HG03558 (cell line): ENCODE measurements around the gene ITIH5.
"Not testable (repeated sequence)": the region's sequence is repeated elsewhere in the genome, so short reads cannot be mapped to it uniquely, and the experiment has no call there.

Experiments
- ATAC-seq: cut with Tn5 transposase; IDR thresholded peaks from one replicate; pipeline ENCODE4 v1.9.1; 2021; ENCODE audit warnings: moderate number of reproducible peaks; ENCODE audit not compliant: unreplicated experiment; ENCODE audit errors: extremely low read depth

Gene ITIH5

DNA sequence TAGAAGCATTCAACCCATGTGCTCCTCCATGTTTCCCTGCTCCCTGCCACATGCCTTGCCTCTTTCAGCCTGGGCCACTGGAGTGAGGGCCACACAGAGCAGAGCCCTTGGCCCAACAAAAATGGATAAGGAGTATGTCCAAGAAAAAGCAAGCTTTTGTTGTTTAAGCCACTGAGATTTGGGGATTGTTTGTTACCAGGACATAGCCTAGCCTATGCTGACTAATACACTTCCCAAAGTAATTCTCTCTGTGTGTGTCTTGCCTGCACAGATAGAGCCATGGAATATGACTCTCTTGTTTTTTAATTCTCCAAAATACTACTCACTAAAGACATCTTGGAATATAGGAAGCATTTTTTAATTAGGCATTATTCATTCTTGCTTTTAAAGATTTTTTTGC, 22.8 kb upstream of the ITIH5 start:
- no peak for ATAC-seq

DNA sequence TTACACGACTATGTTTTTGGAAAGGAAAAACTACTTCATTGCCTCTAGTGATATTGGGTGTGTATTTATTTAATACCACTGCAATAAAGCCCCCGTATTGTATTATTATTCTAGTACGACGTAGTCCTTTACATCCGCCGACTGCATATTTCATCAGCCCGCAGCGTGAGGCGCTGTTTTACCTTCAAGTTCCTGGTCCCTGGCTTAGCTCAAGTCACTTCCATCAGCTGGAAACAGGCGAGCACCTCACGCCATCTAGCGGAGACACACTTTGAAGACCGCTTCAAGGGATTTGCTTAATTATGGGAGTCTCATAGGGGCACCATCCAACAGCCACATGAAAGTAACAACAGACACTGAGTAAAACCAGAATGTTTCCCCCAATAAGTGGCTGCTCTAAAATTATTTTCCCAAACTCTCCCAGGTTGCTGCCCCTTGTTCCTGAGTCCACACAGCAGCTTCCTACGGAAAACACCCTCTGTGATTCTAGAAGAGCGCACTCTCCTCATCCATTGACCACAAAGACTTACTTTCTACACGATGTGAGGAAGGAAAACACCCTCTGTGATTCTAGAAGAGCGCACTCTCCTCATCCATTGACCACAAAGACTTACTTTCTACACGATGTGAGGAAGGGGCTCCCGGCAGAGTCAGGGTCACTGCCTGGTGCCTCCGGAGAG, 20.6 kb upstream of the ITIH5 start:
- peak; percentile 75 for ATAC-seq

DNA sequence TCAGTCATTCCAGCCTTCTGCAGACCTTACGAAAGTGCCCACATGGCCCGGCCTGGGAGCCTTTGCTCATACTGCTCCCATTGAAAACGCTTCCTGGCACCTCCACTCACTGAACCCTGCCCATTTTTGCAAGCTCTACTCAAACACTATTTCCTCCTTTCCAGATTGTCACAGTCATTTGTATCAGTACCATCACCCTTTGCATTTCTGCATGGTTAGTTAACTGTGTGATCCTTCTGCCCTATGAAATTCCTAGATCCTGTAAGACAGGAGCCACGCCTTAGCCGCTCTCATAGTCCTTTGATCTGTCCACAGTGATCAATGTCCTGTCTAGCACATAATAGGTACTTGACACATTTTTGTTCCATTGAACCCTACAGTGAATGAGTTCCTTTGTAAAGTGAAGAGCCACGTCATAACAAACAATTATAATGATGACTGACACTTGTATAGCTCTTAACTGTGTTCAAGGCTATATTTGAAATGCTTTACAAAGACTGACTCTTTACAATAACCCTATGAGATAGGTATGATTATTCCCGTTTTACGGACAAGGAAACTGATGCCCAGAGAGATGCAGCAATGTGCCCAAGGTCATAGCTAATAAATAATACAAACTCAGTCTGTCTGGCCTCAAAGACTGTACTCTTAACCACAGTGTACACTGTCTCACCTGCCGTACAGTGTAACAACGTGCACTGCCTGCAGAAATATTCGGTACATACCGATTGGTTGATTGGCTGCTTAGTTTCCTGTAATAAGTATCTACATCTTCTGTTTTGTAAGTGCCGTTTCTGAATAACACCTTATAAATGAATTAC, 19.8 kb upstream of the ITIH5 start:
- ATAC-seq, result no peak

DNA sequence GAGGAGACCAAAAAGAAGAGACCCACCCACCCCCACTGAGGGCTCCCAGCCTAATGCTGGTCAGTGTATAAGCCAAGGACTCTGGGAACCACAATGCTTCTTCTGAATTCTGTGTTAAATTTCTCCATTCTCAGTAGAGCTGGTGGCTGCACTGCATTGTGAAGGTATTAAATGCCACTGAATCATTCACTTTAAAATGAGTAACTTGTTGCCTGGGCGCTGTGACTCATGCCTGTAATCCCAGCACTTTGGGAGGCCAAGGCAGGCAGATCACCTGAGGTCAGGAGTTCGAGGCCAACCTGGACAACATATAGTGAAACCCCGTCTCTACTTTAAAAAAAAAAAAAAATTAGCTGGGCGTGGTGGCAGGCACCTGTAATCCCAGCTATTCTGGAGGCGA, 13.3 kb upstream of the ITIH5 start:
- not testable (repeated sequence) for ATAC-seq

DNA sequence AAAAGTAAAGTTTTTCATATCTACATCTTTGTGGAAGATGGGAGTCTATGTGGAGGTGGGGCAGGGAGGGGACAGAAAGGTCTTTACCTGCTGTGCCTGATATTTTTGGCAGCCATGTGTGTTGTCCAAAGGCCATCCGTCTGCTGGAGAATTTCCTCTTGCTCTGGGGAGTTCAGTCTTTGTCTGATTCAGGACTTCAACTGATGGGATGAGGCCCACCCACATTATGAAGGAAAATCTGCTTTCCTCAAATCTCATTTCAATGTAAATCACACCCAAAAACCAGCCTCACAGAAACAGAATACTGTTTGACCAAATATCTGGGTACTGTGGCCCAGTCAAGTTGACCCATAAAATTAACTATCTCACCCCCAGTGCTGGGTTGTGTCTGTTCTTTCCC, 12.5 kb upstream of the ITIH5 start:
- no peak for ATAC-seq

DNA sequence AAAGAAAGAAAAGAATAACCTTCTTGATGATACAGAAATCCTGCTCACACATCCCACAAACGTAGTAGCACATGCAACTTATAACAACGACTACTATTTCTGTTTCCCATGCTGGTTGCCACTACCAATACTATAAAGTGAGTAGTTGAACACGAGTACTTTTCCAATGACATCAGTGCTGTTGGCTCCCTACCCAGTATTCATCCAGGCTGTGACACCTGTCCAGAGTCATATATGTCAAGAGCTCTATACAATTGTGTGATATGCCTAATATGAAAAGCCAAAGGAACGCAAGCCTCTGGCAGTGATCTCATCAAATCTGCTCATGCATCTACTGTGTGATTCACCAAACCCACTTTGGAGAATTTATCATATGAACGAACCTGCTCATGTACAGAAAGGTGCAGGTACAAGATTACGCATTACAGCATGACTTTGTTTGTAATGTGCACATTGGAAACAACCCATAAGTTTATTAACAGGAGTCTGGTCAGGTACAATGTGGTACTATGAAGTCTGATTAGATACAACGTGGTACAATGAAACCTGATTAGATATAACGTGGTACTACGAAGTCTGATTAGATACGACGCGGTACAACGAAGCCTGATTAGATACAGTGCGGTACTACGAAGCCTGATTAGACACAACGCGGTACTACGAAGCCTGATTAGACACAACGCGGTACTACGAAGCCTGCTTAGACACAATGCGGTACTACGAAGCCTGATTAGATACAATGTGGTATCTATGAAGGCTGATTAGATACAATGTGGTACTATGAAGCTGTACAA, 5.8 kb upstream of the ITIH5 start:
- ATAC-seq, result no peak

DNA sequence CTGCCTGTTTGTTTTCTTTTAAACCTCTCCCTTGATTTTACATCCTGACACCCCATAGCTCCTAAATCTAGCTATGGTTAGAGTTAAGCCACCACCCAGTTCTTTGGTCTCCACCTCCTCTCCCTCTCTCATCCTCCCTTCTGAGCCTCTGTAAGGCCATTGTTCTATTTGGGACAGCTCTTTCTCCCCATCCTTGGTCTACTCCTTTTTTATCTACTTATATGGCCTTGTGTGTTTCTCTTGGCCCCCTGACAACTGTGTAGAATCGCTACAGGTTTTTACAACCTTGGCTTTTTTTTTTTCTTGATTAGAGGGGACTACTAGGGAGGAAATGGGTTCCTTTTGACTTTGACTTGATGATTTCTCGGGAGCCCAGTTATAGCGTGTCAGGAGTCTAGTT, 3.4 kb upstream of the ITIH5 start:
- no peak for ATAC-seq

DNA sequence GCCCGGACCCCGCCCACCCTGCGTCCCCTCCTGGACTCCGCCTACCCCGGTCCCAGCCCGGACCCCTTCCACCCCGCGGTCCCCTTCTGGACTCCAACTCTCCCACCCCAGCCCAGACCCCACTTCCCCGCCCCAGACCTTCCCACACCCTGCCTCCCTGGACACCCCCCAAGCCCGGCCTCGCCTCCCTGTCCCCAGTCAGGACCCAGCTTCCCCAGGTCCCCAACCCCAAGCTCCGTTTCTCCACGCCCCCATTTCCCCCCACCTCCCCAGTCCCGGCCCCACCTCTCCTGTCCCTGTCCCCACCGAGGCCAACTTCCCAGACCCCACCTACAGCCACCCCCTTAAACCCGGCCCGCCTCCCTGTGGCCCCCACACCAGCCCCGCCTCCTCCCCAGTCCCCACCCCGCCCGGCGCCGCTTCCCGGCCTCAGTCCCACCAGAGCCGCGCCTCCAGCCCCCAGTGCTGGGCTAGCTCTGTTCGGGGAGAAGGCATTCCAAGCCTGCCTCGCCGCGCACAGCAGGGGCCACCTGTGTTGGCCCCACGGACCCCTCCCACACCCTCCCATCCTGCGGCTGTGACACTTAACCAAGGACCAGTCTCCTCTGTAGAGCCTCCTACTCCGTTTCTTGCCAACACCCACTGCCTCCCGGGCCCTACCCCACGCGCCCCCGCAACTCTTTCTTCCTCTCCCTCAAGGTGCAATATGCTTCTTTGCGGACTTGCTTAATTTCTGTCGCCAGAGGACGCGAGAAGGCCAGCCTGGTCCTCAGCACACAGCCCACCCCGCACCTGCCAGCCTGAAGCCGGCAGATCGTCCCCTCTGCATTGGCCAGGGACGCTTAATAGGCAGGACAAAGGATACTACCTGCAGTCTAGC, 736 bp upstream of the ITIH5 start:
- ATAC-seq, result no peak

DNA sequence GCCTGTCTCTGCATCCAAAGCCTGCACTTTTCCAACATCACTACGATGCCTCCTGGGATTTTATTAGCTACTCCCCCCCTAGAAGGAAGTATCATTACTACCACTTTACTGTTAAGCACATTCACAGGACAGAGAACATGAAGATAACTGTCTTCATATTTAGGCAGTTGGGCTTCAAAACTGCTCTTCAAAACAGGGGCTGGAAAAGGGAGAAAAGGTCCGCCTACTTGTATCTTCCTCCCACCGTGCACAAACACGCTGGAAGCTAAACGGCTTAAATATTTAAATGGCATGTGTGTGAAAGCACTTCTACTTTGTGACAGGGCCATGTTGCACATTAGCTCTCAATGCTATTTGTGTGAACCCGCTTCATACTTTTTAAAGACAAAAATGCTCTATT, 999 bp downstream of the ITIH5 start:
- no peak for ATAC-seq

DNA sequence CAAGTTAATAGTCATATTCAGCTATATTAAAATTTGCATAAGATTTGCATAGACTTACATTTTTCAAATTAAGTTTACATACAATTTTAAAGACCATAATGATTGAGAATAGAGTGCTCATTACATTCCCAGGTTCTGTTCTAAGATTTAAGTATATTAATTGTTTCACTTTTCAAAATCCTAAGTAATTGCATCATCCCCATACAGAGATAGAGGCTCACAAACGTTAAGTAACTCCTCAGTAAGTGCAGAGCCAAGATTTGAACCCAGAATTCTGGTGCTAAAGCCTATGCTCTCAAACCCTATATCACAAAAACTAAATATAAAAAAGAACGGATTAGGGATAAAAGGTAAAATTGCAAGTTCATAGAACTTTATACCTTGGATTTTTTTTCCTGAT, 2.1 kb downstream of the ITIH5 start:
- no peak for ATAC-seq

DNA sequence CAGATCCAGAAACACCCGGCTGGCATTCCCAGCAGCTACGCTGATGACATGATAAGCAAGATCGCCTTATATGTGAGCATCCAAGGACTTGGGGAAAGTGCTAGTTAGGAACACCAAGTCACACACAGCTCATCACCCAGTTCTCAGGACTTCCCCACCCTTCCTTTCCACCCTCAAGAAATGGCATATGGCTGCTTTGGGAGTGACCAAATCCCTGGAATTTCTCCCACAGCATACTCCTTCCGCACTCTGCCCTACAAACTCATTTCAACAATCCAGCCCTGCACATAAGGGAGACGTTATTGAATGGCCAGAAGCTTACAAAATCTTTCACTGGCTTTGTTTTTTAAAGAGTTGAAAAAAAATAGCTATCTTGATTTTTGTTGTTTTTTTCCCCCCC, 4.2 kb downstream of the ITIH5 start:
- no peak for ATAC-seq

DNA sequence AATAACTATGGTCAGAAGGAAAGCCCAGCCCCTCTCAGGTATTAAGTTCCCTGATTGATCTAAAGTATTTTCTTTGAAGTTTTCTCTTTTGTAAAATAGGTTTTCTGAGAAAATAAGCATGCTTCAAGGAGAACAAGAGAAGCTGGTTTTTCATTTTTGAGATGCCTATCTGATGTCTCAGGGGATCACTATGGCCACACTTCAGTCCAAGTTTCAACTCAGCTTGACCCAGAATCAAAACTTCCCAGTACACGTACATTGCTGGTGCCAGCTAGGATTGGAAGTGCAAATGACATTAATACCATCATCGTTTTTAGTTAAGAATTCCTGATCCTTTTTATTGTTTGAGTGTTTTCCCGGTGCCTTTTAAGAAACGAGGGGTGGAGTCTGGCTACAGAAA, 7.2 kb downstream of the ITIH5 start:
- ATAC-seq, result no peak

DNA sequence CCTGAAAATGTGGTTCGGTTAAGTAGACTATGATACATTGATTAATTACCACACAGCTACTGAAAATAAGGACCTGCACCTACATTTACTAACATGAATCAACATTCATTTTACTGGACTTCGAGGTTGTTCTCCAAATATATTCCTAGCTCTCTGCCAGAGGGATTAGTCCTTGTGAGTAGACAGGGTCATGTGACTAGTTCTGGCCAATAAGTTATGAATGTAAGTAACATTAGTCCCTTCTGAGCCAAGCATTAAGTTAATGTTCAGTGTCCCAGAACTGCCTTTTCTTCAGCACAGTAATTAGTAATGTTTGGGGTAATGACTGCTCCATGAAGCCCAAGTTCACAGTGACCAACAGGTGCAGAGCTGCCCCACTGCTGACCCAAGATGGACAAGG, 9.2 kb downstream of the ITIH5 start:
- ATAC-seq, result no peak

DNA sequence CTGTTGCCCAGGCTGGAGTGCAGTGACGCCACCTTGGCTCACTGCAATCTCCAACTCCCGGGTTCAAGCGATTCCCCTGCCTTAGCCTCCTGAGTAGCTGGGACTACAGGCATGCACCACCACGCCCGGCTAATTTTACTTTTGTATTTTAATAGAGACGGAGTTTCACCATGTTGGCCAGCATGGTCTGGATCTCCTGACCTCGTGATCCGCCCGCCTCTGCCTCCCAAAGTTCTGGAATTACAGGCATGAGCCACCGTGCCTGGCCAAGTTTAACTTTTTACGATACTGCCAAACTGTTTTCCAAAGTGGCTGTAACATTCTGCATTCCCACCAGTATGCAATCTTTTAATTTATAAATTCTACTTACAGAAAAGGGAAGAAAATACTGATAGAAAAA, 9.7 kb downstream of the ITIH5 start:
- ATAC-seq, result not testable (repeated sequence)

DNA sequence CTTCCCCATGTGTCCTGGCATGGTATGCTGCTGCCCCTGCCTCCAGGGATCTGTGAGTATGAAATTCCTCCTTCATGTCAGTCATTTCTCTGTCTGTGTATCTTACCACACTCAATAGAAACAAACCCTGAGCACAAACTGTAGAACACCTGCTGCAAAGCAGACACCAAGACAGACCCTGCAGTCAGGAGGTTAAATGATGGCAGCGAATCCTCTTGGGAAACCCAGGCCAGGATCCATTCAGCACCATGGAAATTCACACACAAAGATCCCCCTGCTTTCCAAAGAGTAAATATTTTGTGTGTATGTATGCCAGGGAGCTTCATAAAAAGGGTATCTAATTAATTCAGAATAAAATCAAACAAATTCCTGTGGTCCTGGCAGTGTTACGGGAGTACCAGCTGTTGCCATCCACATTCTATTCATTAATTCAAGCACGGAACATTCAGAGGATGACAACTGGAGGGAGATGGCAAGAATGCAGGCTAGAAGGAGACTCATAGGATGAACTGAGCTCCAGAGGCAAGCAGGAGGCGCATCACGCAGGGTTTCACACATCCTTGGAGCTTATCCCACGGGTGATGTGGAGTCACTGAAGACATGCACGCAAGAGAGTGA, 14.8 kb downstream of the ITIH5 start:
- no peak for ATAC-seq

DNA sequence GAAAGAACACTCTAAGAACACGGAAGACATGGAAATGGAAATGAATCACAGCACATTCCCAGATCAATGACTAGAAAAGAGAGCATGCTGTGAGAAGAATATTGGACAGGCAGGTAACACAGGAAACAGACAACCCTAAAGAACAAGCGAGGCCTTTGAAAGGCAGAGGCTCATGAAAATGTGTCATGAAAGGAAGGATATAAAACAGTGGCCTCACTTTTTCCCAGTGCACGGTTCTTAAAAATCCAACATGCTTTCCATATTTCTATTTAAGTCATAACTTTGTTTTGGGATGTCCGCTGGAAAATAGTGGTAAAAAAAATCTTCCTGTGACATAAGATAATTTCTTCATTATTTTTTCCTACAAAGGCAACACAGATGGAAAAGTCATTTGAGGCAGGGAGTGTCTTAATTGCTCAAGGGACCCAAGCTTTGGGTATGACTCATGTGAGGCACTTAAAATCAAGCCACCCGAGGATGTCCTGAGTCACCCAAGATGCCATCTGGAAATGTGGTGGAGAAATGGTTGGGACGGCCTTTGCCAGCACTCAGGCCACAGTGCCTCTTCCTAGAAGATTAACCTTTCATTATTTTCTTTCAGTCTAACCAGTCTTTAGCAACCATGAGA, 17.0 kb downstream of the ITIH5 start:
- ATAC-seq, result no peak

DNA sequence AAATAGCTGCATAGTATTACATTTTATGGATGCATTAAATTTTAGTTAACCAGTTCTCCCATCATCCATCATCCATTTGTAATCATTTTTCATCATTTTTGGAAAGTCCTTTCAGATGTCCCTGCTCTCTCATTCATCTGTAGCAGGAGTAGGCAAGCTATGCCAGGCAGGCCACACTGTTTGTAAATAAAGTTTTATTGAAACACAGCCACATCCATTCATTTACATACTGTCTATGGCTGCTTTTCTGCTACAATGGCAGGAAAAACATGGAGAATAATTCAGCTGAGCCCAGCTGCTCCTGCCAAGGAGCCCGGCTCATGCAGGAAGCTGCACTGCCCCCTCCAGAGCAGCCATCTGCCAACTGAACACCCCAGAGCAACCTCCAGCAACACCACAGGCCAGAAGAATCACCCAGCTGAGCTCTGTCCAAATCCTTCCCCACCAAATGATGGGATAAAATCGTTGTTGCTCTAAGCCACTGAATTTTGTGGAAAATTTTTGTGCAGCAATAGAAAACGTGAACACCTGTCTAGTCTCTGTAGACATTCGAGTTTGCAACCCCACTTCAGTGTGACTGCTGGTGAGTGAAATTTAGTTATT, 19.6 kb downstream of the ITIH5 start:
- ATAC-seq, result no peak

DNA sequence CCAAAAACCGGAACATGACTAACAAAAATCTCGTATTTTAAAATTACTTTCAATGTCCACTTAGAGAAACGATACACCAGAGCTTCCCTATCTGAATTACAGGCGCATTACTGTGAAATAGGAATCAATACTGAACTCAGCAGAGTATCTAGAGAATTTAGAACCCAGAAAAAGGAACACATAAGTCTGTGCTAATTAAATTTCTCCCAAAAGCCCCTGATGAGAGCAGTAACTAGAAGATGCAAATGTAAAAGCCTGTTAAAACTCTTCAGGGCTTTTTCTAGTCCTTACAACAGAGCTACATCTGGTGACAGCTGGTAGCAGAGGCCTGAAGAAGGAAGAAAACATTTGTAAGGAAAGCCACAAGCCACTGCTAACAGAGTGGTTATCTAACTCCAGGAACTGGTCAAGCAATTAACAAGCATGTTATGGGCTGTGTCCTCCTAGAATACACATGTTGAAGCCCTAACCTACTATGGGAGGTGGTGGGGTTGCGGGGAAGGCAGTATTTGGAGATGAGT, 24.2 kb downstream of the ITIH5 start:
- no peak for ATAC-seq
